ENCODE results near the gene GSK3A.

Gene GSK3A

DNA sequence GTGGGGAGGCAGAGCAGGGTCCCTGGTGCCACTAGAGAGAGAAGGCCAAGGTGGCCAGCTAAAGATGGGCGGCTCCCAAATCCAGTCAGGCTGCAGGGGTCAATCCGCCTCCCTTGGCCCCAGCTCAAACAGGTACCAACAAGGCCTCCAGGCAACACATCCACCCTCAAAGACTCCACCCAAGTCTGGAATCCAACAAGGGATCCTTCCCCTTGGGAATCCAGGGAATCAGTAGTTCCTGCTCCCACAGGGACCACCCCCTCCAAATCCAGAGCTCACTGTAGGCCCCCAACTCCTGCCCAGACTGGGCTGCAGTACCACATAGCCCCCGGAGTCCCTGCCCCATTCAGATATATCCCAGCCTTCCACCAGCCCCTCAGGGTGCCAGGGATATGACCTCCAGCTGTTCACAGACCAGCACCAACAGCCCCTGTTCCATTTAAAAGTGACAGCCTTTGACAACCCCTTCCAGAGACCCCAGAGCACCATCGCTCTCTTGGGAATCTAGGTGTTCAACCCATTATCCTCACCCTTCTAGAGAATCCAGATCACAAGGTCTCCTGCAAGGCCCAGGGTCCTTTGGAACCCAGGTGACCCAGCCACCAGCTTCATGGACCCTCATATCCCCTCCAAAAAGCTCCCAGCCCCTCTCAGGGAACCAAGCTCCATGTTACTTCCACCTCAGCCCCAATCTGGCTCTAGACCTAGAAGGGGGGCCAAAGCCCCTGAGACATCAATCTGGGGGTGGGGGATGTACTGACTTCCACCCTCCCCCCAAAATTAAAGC lies 9.4 kb upstream of the GSK3A start:
- TF ChIP-seq ISL1 (CRISPR knock-in tag; IDR thresholded peaks at IDR 0.05) (no peak), ZNF565 (CRISPR knock-in tag; conservative IDR thresholded peaks at IDR 0.05; ENCODE audit: low read depth) (no peak), BACH2 (CRISPR knock-in tag; IDR thresholded peaks at IDR 0.05; ENCODE audit: borderline replicate concordance) (no peak), ZNF70 (CRISPR knock-in tag; IDR thresholded peaks at IDR 0.05) (no peak)
- TF ChIP-seq, protein P1, sequence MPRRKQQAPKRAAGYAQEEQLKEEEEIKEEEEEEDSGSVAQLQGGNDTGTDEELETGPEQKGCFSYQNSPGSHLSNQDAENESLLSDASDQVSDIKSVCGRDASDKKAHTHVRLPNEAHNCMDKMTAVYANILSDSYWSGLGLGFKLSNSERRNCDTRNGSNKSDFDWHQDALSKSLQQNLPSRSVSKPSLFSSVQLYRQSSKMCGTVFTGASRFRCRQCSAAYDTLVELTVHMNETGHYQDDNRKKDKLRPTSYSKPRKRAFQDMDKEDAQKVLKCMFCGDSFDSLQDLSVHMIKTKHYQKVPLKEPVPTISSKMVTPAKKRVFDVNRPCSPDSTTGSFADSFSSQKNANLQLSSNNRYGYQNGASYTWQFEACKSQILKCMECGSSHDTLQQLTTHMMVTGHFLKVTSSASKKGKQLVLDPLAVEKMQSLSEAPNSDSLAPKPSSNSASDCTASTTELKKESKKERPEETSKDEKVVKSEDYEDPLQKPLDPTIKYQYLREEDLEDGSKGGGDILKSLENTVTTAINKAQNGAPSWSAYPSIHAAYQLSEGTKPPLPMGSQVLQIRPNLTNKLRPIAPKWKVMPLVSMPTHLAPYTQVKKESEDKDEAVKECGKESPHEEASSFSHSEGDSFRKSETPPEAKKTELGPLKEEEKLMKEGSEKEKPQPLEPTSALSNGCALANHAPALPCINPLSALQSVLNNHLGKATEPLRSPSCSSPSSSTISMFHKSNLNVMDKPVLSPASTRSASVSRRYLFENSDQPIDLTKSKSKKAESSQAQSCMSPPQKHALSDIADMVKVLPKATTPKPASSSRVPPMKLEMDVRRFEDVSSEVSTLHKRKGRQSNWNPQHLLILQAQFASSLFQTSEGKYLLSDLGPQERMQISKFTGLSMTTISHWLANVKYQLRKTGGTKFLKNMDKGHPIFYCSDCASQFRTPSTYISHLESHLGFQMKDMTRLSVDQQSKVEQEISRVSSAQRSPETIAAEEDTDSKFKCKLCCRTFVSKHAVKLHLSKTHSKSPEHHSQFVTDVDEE (CRISPR knock-in tag; IDR thresholded peaks at IDR 0.05), result no peak
- ATAC-seq, result no peak

DNA sequence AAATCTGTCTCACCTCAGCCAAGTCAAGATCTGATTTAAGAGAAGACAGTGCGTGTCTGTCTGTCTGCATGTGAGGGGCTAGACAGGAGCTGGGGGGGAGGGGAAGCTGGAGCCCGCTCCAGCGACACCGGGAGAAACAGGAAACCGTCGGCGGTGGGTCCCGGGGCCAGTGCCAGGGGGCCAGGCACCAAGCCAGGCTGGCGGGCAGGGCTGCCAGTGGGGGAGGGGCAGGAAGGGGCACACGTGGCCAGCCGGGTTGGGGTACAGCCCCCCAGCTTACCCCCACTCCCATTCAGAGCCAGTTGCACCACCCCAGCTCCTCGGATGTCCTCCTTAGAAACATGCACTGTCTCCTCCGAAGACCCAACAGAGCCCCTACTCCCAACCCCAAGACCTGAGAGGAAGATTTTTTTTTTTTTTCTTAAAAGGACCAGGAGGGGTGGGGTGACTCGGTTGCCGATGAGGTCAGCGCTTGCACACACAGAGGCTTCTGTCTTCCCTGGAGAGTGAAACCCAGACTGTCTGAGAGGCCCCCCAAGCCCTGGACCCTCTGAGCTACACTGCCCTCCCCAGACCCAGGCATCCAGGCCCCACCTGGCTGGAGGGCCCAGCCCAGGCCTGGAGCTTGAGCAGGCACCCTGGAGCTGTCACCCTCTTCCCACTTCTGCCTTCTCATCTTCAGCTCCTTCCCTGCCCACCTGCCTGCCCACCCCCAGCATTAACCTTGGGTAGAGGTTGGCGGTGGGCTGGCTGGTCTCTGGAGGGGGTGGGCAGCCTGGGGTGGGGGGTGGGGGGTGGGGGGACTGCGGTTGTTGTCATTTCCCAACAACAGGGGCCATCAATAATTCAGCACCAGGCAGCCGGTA lies 8.5 kb upstream of the GSK3A start:
- ATAC-seq, result no peak; the same call in 2 of the 3 replicates
- TF ChIP-seq ZFP30 (CRISPR knock-in tag; IDR thresholded peaks at IDR 0.05) (no peak), BACH2 (CRISPR knock-in tag; IDR thresholded peaks at IDR 0.05; ENCODE audit: borderline replicate concordance) (no peak), ISL1 (CRISPR knock-in tag; IDR thresholded peaks at IDR 0.05) (no peak)
- TF ChIP-seq, protein P2, sequence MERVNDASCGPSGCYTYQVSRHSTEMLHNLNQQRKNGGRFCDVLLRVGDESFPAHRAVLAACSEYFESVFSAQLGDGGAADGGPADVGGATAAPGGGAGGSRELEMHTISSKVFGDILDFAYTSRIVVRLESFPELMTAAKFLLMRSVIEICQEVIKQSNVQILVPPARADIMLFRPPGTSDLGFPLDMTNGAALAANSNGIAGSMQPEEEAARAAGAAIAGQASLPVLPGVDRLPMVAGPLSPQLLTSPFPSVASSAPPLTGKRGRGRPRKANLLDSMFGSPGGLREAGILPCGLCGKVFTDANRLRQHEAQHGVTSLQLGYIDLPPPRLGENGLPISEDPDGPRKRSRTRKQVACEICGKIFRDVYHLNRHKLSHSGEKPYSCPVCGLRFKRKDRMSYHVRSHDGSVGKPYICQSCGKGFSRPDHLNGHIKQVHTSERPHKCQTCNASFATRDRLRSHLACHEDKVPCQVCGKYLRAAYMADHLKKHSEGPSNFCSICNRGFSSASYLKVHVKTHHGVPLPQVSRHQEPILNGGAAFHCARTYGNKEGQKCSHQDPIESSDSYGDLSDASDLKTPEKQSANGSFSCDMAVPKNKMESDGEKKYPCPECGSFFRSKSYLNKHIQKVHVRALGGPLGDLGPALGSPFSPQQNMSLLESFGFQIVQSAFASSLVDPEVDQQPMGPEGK (CRISPR knock-in tag; IDR thresholded peaks at IDR 0.05; ENCODE audit: borderline replicate concordance), result no peak
- TF ChIP-seq, protein P3, sequence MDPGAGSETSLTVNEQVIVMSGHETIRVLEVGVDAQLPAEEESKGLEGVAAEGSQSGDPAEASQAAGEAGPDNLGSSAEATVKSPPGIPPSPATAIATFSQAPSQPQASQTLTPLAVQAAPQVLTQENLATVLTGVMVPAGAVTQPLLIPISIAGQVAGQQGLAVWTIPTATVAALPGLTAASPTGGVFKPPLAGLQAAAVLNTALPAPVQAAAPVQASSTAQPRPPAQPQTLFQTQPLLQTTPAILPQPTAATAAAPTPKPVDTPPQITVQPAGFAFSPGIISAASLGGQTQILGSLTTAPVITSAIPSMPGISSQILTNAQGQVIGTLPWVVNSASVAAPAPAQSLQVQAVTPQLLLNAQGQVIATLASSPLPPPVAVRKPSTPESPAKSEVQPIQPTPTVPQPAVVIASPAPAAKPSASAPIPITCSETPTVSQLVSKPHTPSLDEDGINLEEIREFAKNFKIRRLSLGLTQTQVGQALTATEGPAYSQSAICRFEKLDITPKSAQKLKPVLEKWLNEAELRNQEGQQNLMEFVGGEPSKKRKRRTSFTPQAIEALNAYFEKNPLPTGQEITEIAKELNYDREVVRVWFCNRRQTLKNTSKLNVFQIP (CRISPR knock-in tag; IDR thresholded peaks at IDR 0.05; ENCODE audit: borderline replicate concordance, low read depth), result no peak
- TF ChIP-seq, protein P4, sequence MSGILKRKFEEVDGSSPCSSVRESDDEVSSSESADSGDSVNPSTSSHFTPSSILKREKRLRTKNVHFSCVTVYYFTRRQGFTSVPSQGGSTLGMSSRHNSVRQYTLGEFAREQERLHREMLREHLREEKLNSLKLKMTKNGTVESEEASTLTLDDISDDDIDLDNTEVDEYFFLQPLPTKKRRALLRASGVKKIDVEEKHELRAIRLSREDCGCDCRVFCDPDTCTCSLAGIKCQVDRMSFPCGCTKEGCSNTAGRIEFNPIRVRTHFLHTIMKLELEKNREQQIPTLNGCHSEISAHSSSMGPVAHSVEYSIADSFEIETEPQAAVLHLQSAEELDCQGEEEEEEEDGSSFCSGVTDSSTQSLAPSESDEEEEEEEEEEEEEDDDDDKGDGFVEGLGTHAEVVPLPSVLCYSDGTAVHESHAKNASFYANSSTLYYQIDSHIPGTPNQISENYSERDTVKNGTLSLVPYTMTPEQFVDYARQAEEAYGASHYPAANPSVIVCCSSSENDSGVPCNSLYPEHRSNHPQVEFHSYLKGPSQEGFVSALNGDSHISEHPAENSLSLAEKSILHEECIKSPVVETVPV (CRISPR knock-in tag; IDR thresholded peaks at IDR 0.05), result no peak

DNA sequence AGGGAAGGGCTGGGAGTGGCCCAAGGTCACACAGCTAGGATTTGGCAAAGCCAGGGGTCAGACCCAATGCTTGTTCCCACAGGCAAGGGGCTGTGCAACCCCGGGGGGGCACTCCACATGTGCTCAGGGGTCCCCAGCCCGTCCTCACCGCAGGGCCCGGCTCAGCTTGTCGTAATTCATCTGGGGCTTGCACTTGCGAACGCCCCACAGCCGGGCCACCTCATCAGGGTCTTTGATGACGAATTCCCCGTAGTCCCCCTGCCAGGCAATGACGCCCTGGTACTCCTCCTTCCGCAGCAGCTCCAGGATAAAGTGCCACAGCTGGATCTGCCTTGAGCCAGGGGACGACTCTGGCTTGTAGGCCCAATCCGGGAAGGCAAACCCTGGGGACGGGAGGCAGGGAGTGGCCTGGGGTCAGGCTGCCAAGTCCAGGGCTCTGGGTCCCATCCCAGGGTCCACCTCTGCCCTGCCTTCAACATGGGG lies 7.8 kb upstream of the GSK3A start:
- ATAC-seq, result no peak
- TF ChIP-seq ZFP30 (CRISPR knock-in tag; IDR thresholded peaks at IDR 0.05), result no peak

DNA sequence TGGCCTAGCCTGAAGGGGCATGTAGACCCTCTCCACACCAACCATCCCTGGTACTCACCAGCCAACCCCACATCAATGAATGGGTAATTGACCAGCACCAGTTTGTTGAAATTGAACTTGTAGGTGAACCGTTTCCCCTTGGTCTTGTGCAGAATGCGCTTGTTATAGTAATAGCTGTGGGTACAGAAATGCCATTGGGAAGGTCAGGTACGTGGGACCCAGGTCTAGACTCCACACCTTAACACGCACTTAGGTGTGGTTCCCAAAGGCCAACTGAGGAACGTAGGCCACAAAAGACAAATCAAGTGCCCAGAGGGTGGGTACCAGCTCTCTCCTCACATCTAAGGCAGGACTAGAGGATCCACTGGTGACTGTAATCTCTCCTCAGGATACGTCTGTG lies 7.4 kb upstream of the GSK3A start:
- TF ChIP-seq ZFP3 (CRISPR knock-in tag; IDR thresholded peaks at IDR 0.05) (no peak), CSDC2 (CRISPR knock-in tag; IDR thresholded peaks at IDR 0.05) (no peak), ESRRG (CRISPR knock-in tag; IDR thresholded peaks at IDR 0.05) (no peak), ZNF70 (CRISPR knock-in tag; IDR thresholded peaks at IDR 0.05) (no peak), GLIS3 (CRISPR knock-in tag; IDR thresholded peaks at IDR 0.05) (no peak)
- ATAC-seq, result no peak

DNA sequence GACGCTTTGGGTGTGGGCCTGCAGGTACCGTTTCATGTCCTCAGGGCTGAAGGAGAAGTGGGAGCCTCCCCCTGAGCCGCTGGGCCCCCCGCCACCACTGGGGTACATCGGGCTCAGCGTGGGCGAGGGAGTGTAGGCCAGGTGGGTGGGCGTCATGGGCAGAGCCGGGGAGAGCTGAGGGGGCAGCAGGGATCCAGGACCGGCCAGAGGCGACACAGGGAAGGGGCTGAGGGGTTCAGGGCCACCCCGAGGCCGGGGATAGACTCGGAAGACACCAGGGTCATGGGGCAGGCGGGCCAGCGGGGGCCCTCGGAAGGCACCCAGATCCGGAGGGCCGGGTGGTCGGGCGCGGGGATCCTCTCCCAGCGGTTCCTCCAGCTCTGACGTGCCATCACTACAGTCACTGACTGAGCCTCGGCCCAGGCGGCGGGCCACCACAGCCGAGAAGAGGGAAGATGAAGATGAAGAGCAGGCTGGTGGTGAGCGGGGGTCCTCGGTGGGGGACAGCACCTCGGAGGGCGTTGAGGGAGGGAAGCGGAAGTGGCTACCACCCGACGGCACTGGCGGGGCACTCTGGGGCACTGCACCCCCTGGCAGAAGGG lies 6.8 kb upstream of the GSK3A start:
- no peak for ATAC-seq
- TF ChIP-seq SNAI2 (CRISPR knock-in tag; IDR thresholded peaks at IDR 0.05) (no peak), ZNF8 (CRISPR knock-in tag; IDR thresholded peaks at IDR 0.05) (no peak), PPARA (CRISPR knock-in tag; IDR thresholded peaks at IDR 0.05; ENCODE audit: borderline replicate concordance) (no peak), RARB (CRISPR knock-in tag; IDR thresholded peaks at IDR 0.05) (no peak), ZC3H10 (CRISPR knock-in tag; IDR thresholded peaks at IDR 0.05) (no peak), ESRRG (CRISPR knock-in tag; IDR thresholded peaks at IDR 0.05) (no peak), TOX (CRISPR knock-in tag; IDR thresholded peaks at IDR 0.05; ENCODE audit: borderline replicate concordance) (no peak), ZNF565 (CRISPR knock-in tag; conservative IDR thresholded peaks at IDR 0.05; ENCODE audit: low read depth) (no peak), GLIS3 (CRISPR knock-in tag; IDR thresholded peaks at IDR 0.05) (no peak)
- TF ChIP-seq, protein P1 (CRISPR knock-in tag; IDR thresholded peaks at IDR 0.05), result no peak
